GM19025 (cell line): ENCODE measurements around the gene IGFBP2.

Source experiments
- ATAC-seq: cut with Tn5 transposase; IDR thresholded peaks from one replicate; pipeline ENCODE4 v1.9.1; 2021; ENCODE audit warnings: mild to moderate bottlenecking, low read depth, moderate library complexity; ENCODE audit not compliant: unreplicated experiment

The IGFBP2 gene

DNA sequence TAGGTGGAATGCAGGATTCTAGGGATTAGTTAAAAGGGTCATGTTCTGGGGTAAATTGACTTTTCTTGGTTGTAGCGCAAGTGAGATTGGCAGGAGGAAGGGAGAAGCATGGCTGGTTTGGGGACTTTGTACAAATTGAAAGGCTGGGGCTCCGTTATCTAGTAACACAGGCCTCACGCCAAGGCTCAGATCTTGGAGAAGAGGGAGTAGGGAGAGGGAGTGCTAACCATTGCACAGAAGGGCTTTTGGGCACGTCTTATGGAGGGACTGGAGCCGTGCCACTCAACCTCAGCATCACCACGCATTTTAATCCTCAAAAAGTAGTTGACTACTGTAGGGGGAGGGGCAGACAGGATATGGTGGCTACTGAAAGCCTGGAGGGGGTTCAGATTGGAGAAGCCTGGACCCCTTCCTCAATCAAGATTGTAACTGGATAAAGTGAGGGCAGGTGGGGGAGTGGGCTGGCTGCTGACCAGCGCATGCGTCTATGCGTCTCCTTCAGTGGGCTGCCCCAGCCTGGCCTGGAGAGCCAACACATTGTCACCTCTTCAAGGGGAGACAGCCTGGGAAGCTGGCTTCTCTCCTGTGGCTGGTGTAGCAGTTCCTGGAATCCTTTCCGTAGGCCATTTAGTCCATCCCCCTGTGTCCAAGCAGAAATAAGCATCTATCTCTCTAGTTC lies 47.9 kb downstream of the IGFBP2 start:
- ATAC-seq: no peak

DNA sequence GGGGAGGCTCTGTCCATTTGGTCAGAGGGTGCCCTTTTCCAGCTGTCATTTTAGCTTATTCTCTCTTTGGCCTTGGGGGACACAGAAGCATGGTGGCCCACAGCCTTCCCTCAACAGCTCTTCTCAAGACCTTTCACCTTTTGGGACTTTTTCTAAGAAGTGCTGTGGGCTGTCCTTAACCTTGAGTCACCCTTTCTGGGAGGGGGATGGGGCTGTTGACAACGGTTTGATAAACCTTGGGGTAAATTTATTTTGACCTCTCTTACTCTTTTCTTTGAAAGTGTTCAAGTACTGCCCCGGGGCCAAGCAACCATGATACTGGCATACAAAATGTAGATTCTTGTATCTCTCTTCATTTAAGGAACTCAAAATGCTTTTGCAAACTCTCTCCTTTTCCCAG lies 48.5 kb downstream of the IGFBP2 start:
- ATAC-seq: no peak

- no peak for ATAC-seq
These were observed 50.6 kb downstream of the IGFBP2 start for GRCh38 chr2:216683846-216684245.

GRCh38 chr2:216685327-216685875 lies 52.2 kb downstream of the IGFBP2 start:
- ATAC-seq: no peak

DNA sequence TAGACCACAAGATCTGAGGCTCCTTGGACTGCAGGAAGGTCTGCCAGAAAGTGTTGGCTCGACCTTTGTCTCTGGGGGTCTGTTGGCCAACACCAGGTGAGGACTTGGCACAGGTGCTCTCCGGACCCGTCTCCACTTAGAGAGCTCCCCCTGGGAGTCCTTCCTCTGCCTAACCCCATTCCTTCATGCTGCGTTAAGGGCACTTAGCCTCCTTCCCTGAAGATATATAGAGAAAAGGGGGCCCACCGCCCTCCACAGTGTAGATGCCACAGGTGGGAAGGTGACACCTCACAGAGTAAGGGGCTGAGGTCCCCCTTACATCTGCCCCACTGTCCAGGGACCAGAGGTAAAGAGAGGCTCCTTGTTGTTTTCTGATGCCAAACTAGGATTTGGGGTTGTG lies 53.9 kb downstream of the IGFBP2 start:
- ATAC-seq: no peak

- no peak for ATAC-seq
These were observed 54.4 kb downstream of the IGFBP2 start for GRCh38 chr2:216687646-216688045.

GRCh38 chr2:216688731-216689340 lies 55.6 kb downstream of the IGFBP2 start:
- ATAC-seq: no peak

DNA sequence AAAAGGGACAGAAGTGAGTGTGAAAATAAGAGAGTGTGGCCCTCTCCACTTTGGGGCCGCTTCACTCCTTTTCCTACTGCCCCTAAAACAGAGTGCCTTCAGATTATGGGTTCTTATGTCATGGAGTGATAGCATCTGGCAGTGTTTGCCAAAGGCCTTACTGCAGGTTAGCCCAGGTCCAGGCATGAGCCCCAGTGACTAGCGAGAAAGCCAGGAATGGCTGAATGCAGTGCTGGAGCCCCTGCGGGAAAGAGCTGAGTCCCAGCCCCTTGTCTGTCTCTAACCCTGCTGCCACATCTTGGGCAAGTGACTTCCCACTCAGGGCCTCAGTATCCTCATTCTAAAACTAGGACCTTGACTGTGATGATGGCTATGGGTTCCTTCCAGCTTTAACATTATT lies 56.2 kb downstream of the IGFBP2 start:
- ATAC-seq: no peak

GRCh38 chr2:216690456-216690852 lies 57.2 kb downstream of the IGFBP2 start:
- ATAC-seq: no peak

- no peak for ATAC-seq
These were observed 57.9 kb downstream of the IGFBP2 start for GRCh38 chr2:216690853-216691741.

DNA sequence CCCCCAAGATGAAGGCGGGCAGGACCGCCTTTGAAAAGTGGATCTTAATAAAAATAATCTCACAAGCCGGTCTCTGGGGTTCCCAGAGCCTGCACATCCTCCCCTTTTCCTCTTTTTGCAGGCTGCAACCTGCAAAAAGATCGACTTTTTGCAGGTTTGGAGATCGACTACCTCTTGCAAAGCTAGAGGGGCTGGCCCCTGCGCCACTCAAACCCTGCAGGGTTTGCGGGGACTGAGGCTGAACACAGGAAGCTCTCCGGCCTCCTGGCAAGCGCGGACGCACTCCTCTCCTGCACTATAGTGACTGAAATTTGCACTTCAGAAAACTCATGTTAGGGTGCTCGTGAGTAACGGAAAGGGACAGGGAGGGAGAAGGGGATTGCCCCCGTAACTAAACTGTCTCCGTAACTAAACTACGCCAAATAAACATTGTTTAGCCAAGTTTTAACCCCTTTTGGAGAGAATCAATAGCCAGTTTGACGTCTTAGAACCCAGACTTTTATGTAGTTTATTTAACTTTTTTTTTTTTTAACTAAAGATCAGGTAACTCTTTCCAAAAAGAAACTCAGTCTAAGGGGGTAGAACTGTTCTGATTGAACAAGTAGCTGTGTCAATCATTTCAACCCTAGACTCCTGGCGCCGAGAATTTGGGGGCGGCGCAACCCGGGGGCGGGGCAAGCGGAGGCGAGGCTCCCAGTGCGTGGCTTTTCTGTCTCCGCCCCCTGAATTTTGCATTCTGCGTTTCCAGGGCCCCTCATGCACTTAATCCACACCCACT lies 59.6 kb downstream of the IGFBP2 start:
- no peak for ATAC-seq

- ATAC-seq: no peak
These were observed 60.3 kb downstream of the IGFBP2 start for GRCh38 chr2:216693414-216694080.

DNA sequence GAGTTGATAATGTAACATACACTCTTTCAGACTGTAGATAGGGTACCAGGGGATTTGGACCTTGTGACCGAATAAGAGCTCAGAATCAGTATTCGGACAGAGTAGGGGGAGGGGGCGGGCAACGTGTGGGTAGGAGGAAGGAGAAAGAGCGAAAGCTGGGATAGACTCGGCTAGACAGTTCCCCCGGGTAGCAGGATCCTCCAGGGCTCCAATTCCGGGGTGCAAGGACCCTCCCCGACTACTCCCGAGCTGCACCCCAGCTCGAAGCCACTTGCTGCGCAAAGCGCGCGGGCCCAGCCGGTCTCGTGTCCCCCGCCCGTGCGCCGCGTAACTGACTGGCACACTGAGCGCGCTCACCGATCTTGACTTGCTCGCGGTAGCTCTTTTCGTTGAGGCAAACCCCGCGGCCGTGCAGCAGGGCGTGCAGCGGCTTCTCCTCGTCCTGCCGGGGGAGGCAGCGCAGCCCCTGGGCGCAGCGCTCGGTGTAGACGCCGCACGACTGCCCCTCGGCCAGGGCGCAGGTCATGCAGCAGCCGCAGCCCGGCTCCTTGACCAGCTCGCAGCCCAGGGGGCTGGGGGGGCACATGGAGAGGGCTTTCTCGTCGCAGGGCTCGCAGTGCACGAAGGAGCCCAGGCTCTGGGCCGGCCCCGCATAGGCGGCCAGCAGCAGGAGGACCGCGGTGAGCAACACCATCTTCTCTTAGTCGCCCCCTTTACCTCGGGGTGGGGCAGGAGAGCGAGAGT lies 61.0 kb downstream of the IGFBP2 start:
- ATAC-seq: no peak

DNA sequence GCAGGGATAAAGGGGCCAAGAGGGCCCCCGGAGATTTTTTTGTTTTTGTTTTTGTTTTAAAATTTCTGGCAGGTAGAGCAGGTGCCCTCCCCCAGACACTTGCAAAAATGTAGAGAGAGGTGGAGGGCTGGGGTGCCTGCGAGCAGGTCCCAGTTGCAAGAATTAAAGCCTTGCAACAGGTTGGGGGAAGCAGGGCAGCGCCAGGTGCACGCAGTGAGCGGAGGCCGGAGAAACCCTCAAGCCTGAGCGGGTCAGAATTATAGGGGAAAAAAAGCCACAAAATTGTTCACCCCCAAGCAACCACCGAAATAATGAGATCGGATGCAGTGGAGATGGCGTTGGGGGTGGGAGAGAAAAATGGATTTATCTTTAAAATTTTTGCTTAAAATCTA lies 61.6 kb downstream of the IGFBP2 start:
- no peak for ATAC-seq

- ATAC-seq: no peak
These were observed 62.2 kb downstream of the IGFBP2 start, which contains the start of gene IGFBP5 for GRCh38 chr2:216695401-216695821. Gene IGFBP5, minus strand, starts transcription at chr2:216695549. Its CDS starts 774 bp downstream, at chr2:216694775.

GRCh38 chr2:216696321-216696720 lies 63.1 kb downstream of the IGFBP2 start:
- ATAC-seq: no peak

- ATAC-seq: no peak
These were observed 63.7 kb downstream of the IGFBP2 start for GRCh38 chr2:216696751-216697560.

DNA sequence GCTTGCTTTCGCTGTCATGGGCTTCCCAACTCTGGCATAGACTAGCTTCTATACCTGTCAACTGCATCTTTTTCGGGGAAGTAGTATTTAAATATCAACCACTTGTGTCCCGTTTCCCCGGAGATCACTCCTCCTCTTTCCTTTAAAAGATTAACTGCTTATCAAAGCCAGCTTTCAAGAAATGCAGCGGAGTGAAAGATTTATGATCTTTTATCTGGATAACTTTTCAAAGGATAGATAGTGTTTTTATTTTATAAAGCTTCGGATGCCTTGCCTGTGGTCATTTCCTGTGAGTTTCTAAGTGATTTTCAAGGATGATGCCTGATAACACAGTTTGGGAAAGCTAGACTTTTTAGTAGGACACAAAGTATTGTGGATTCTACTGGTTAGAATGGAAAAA lies 65.1 kb downstream of the IGFBP2 start:
- no peak for ATAC-seq
